Mesendoderm (in vitro differentiated cells): Measurements from ENCODE around the gene DACT1.
A peak's percentile ranks its signal among the peaks of the same experiment; 100 is the strongest.

Source experiments
- DNase-seq: peaks from one replicate; pipeline ENCODE4 v3.0.0; 2013
- H2AK5ac ChIP-seq: 2 replicates; pipeline ENCODE4 v1.6.1; 2013; ENCODE audit warnings: low read length, inconsistent platforms
- H2BK120ac ChIP-seq: 2 replicates; pipeline ENCODE4 v1.6.1; 2013; ENCODE audit warnings: low read depth, mild to moderate bottlenecking, low read length, moderate library complexity, mixed read lengths
- H2BK15ac ChIP-seq: replicated peaks from 2 replicates; pipeline ENCODE4 v1.6.1; 2013; ENCODE audit warnings: low read depth, mild to moderate bottlenecking, moderate library complexity
- H2BK5ac ChIP-seq: 2 replicates; pipeline ENCODE4 v1.6.1; 2013; ENCODE audit warnings: low read length, inconsistent platforms
- H3K18ac ChIP-seq: 2 replicates; pipeline ENCODE4 v1.6.1; 2013; ENCODE audit warnings: mild to moderate bottlenecking, low read length, mixed read lengths
- H3K23ac ChIP-seq: one replicate; pipeline ENCODE4 v1.6.1; 2013; ENCODE audit warnings: low read length
- H3K27ac ChIP-seq: 2 replicates; pipeline ENCODE4 v1.5.1; 2013; ENCODE audit warnings: low read depth, mild to moderate bottlenecking, inconsistent platforms, low read length, moderate library complexity
- H3K27me3 ChIP-seq: 2 replicates; pipeline ENCODE4 v1.6.1; 2013; ENCODE audit warnings: low read length, control low read depth, mild to moderate bottlenecking, inconsistent platforms; ENCODE audit not compliant: insufficient read depth, poor library complexity
- H3K36me3 ChIP-seq: 2 replicates; pipeline ENCODE4 v1.6.1; 2013; ENCODE audit warnings: low read length, inconsistent platforms; ENCODE audit not compliant: control insufficient read depth, insufficient read depth
- H3K4ac ChIP-seq: one replicate; pipeline ENCODE4 v1.6.1; 2013; ENCODE audit warnings: low read depth, mild to moderate bottlenecking, low read length, moderate library complexity
- H3K4me1 ChIP-seq: 2 replicates; pipeline ENCODE4 v1.6.1; 2013; ENCODE audit warnings: low read depth, low read length, inconsistent platforms; ENCODE audit not compliant: control insufficient read depth
- H3K4me2 ChIP-seq: 2 replicates; pipeline ENCODE4 v1.6.1; 2013; ENCODE audit warnings: low read length
- H3K4me3 ChIP-seq: 2 replicates; pipeline ENCODE4 v1.5.1; 2013; ENCODE audit warnings: mild to moderate bottlenecking, low read length
- H3K56ac ChIP-seq: one replicate; pipeline ENCODE4 v1.6.1; 2013; ENCODE audit warnings: low read length
- H3K79me1 ChIP-seq: 2 replicates; pipeline ENCODE4 v1.6.1; 2013; ENCODE audit warnings: low read length, inconsistent platforms
- H3K79me2 ChIP-seq: 2 replicates; pipeline ENCODE4 v1.6.1; 2013; ENCODE audit warnings: mild to moderate bottlenecking, low read length; ENCODE audit not compliant: control insufficient read depth, insufficient read depth
- H3K9ac ChIP-seq: 2 replicates; pipeline ENCODE4 v1.6.1; 2013; ENCODE audit warnings: low read length, inconsistent platforms
- H4K5ac ChIP-seq: one replicate; pipeline ENCODE4 v1.6.1; 2013; ENCODE audit warnings: low read length
- H4K8ac ChIP-seq: one replicate; pipeline ENCODE4 v1.6.1; 2013; ENCODE audit warnings: low read depth, mild to moderate bottlenecking, control low read depth, low read length, moderate library complexity
- WGBS: extraction: QIAGEN DNeasy Blood & Tissue Kit; methylation state at CpG from one replicate; pipeline ENCODE4 v1.1.7; 2013; ENCODE audit warnings: low lambda C conversion rate, missing lambda C conversion rate; ENCODE audit not compliant: insufficient coverage; ENCODE audit errors: extremely low coverage; 5-methylcytosine and 5-hydroxymethylcytosine counted together

Gene DACT1

DNA sequence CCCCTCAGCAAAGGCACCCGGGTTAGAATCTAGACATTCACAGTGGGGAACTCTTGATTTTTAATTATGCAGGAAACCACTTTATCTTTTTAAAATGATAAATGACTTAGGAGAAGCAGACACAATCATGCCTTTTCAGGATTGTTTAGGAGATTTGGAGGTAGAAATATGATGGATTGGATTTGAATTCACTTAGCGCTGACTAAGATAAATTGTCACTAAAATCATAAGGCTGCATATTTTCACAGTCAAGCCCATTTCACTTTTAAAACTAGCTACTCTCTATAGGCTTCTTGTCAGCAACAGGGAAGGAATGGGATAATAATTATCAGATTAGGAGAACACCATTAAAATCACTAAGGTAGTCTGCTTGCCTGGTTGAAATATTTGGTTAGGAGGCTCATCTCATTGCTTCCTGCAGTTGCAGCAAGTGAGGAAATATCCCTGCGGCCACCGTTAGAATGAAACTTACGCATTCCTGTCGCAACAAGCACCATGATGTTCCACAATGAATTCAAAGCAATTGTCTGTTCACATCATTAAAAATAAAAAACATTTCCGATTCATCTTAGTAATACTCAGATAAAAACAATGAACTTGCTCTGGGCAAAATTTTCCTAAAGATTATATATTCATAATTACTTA, 31.9 kb downstream of the DACT1 start:
- Histone ChIP-seq H2BK120ac (no peak overlapping the region), H3K79me2 (no peaks in the 10 kb centered on the region), H3K56ac (no peak overlapping the region), H3K36me3 (no peaks in the 10 kb centered on the region), H2AK5ac (no peak overlapping the region), H3K27ac (no peak overlapping the region), H2BK15ac (no peak overlapping the region), H2BK5ac (no peak overlapping the region), H3K27me3 (no peaks in the 10 kb centered on the region), H3K4me3 (no peak overlapping the region), H3K4ac (no peak overlapping the region), H4K5ac (no peak overlapping the region), H3K23ac (no peak overlapping the region), H3K9ac (no peak overlapping the region), H3K4me1 (peaks cover 8% of the 10 kb centered on the region), H3K79me1 (no peaks in the 10 kb centered on the region), H3K18ac (no peak overlapping the region), H3K4me2 (no peak overlapping the region), H4K8ac (no peak overlapping the region)
- peak; percentile 38 for DNase-seq
- 100% methylated on average over 1 of the region's 7 CpGs for WGBS

- Histone ChIP-seq H4K5ac (no peak overlapping the region), H3K4me1 (peaks cover 8% of the 10 kb centered on the region), H3K9ac (no peak overlapping the region), H3K27ac (no peak overlapping the region), H2BK120ac (no peak overlapping the region), H3K23ac (no peak overlapping the region), H4K8ac (no peak overlapping the region), H2AK5ac (no peak overlapping the region), H3K79me1 (no peaks in the 10 kb centered on the region), H3K56ac (no peak overlapping the region), H3K27me3 (no peaks in the 10 kb centered on the region), H3K36me3 (no peaks in the 10 kb centered on the region), H3K18ac (no peak overlapping the region), H2BK15ac (no peak overlapping the region), H3K4ac (no peak overlapping the region), H2BK5ac (no peak overlapping the region), H3K4me2 (no peak overlapping the region), H3K79me2 (no peaks in the 10 kb centered on the region), H3K4me3 (no peak overlapping the region)
- no peak for DNase-seq
- WGBS, result no CpG with 5 or more reads among the region's 1 CpG
Observed at GRCh38 chr14:58671024-58671423, 33.3 kb downstream of the DACT1 start.

DNA sequence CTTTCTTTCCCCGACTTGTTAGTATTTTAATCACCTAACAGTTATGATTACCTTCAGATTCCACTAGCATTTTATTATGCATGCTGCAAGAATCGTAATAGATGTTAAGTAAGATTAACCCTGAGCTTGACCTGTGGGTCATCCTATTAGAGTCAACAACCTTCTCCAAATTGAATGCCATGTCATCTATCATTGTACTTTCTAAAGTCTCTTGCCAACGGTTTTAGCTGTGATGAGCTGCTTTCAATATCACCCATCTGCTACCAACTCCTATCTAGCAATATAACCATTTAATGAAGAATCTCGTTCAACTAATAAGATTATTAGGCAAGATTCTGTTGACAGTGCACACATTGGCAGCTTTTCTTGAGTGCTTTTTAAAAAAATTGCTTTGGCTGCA, 33.7 kb downstream of the DACT1 start:
- no peak overlapping the region for H3K4ac ChIP-seq
- H2BK5ac ChIP-seq, result no peak overlapping the region
- no peak for DNase-seq
- no peak overlapping the region for H3K9ac ChIP-seq
- no peaks in the 10 kb centered on the region for H3K27me3 ChIP-seq
- no peak overlapping the region for H3K56ac ChIP-seq
- H3K36me3 ChIP-seq, result no peaks in the 10 kb centered on the region
- 100% methylated on average over 1 of the region's 4 CpGs for WGBS
- H3K18ac ChIP-seq, result no peak overlapping the region
- no peak overlapping the region for H3K4me2 ChIP-seq
- H3K79me2 ChIP-seq, result no peaks in the 10 kb centered on the region
- no peak overlapping the region for H4K5ac ChIP-seq
- no peak overlapping the region for H4K8ac ChIP-seq
- H3K79me1 ChIP-seq, result no peaks in the 10 kb centered on the region
- no peak overlapping the region for H3K27ac ChIP-seq
- no peak overlapping the region for H3K23ac ChIP-seq
- H2BK15ac ChIP-seq, result no peak overlapping the region
- H3K4me3 ChIP-seq, result no peak overlapping the region
- no peak overlapping the region for H2AK5ac ChIP-seq
- H3K4me1 ChIP-seq, result peaks cover 8% of the 10 kb centered on the region
- H2BK120ac ChIP-seq, result no peak overlapping the region

DNA sequence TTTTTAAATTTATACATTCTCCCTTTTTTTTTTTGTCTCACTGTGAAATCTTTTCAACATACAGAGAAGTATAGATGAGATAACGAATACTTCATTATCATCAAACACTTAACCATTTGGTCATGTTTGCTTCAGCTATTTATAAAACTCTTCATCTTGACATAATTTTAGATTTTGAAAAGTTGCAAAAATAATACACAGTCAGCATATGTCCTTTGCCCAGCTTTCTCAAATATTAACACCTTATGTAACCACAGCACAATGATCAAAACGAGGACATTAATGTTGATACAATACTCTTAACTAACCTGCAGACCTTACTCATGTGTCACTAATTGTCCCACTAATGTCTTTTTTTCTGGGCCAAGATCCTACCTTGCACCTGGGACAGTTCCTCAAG, 36.0 kb downstream of the DACT1 start:
- Histone ChIP-seq H3K79me1 (no peaks in the 10 kb centered on the region), H2AK5ac (no peak overlapping the region), H3K79me2 (no peaks in the 10 kb centered on the region), H3K4me1 (peaks cover 4% of the 10 kb centered on the region), H3K36me3 (no peaks in the 10 kb centered on the region), H3K4me2 (no peak overlapping the region), H3K4me3 (no peak overlapping the region), H2BK120ac (no peak overlapping the region), H2BK5ac (no peak overlapping the region), H3K18ac (no peak overlapping the region), H3K4ac (no peak overlapping the region), H4K5ac (no peak overlapping the region), H2BK15ac (no peak overlapping the region), H4K8ac (no peak overlapping the region), H3K27ac (no peak overlapping the region), H3K27me3 (no peaks in the 10 kb centered on the region), H3K56ac (no peak overlapping the region), H3K23ac (no peak overlapping the region), H3K9ac (no peak overlapping the region)
- WGBS, result no CpG with 5 or more reads among the region's 2 CpGs
- DNase-seq, result no peak

DNA sequence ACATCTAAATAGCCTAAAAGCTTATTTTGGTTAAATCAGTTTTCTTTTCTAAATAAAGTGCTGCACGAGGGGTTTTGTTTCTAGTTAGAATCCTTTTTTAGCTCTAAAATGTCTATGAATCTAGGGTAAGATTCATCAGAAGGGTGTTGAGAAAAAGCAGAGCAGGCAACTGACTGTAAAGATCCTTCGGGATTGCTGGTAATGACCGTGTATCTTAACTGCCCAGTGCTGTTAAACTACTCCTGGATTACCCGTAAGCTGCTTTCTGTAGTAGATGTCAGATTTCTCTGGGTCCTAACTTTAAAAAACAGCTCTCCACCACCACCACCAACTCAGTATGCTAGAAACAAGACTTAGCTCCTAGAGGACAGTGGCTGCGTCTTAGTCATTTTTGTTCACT, 39.2 kb downstream of the DACT1 start:
- no peak overlapping the region for H2BK15ac ChIP-seq
- no peak overlapping the region for H2AK5ac ChIP-seq
- H3K4me1 ChIP-seq, result no peaks in the 10 kb centered on the region
- H3K18ac ChIP-seq, result no peak overlapping the region
- no peak overlapping the region for H4K5ac ChIP-seq
- H3K36me3 ChIP-seq, result no peaks in the 10 kb centered on the region
- H3K79me1 ChIP-seq, result no peaks in the 10 kb centered on the region
- no peak overlapping the region for H2BK5ac ChIP-seq
- H3K4ac ChIP-seq, result no peak overlapping the region
- no peak overlapping the region for H2BK120ac ChIP-seq
- no peak overlapping the region for H3K27ac ChIP-seq
- H3K9ac ChIP-seq, result no peak overlapping the region
- H3K23ac ChIP-seq, result no peak overlapping the region
- no peak overlapping the region for H4K8ac ChIP-seq
- H3K4me3 ChIP-seq, result no peak overlapping the region
- DNase-seq, result no peak
- no peak overlapping the region for H3K56ac ChIP-seq
- no peaks in the 10 kb centered on the region for H3K27me3 ChIP-seq
- no CpG with 5 or more reads among the region's 5 CpGs for WGBS
- H3K79me2 ChIP-seq, result no peaks in the 10 kb centered on the region
- H3K4me2 ChIP-seq, result no peak overlapping the region

GRCh38 chr14:58677517-58677916, 39.8 kb downstream of the DACT1 start:
- Histone ChIP-seq H3K4me3 (no peak overlapping the region), H4K5ac (no peak overlapping the region), H3K27ac (no peak overlapping the region), H2BK5ac (no peak overlapping the region), H3K18ac (no peak overlapping the region), H4K8ac (no peak overlapping the region), H3K4ac (no peak overlapping the region), H3K27me3 (no peaks in the 10 kb centered on the region), H3K4me1 (no peaks in the 10 kb centered on the region), H3K36me3 (no peaks in the 10 kb centered on the region), H3K4me2 (no peak overlapping the region), H3K56ac (no peak overlapping the region), H3K9ac (no peak overlapping the region), H3K79me1 (no peaks in the 10 kb centered on the region), H3K79me2 (no peaks in the 10 kb centered on the region), H2BK120ac (no peak overlapping the region), H2BK15ac (no peak overlapping the region), H3K23ac (no peak overlapping the region), H2AK5ac (no peak overlapping the region)
- WGBS, result no CpG with 5 or more reads among the region's 4 CpGs
- no peak for DNase-seq
